Lower lobe of right lung (tissue), 2 donors: ENCODE results near the gene PTGS1. TPM values are rescaled to one million over a fixed set of nuclear protein-coding genes. Genes with fewer than 3 reads are reported as not detected.
"Not testable (repeated sequence)": the region's sequence is repeated elsewhere in the genome, so short reads cannot be mapped to it uniquely, and the experiment has no call there.

ENCODE experiments used
- ATAC-seq, 2 donors: fragments of 200-7000 bp; cut with Tn5 transposase; one replicate each; pipeline ENCODE4 v1.9.1; 2020 to 2022; ENCODE audit warnings: mild to moderate bottlenecking in 2 of 2, moderate library complexity in 2 of 2
- DNase-seq: peaks from one replicate; pipeline ENCODE4 v3.0.0-alpha.2; 2020
- H3K27ac ChIP-seq: fragments of 200-600 bp; one replicate; pipeline ENCODE4 v1.8.0; 2022
- H3K27me3 ChIP-seq: fragments of 200-600 bp; one replicate; pipeline ENCODE4 v1.8.0; 2022; ENCODE audit warnings: low read depth
- H3K36me3 ChIP-seq: fragments of 200-600 bp; one replicate; pipeline ENCODE4 v1.8.0; 2022; ENCODE audit warnings: mild to moderate bottlenecking
- H3K4me1 ChIP-seq: fragments of 200-600 bp; one replicate; pipeline ENCODE4 v1.8.0; 2022
- H3K4me3 ChIP-seq: fragments of 200-600 bp; one replicate; pipeline ENCODE4 v1.8.0; 2022; ENCODE audit warnings: mild to moderate bottlenecking
- H3K9me3 ChIP-seq: fragments of 200-600 bp; one replicate; pipeline ENCODE4 v1.8.0; 2022
- CTCF ChIP-seq: fragments of 200-600 bp; IDR thresholded peaks from one replicate; pipeline ENCODE4 v1.8.0; 2022; ENCODE audit warnings: antibody characterized with exemption, mild to moderate bottlenecking
- intact Hi-C: fragments of 100-400 bp; cut with DNase I; formaldehyde crosslinking; loops from one replicate; pipeline ENCODE4 v1.11.0; 2022
- total RNA-seq: library from RNA; stranded (reverse); fragmentation: NEBNext Ultra II Directional; extraction: Animal tissue kit (Norgen Biotek cat#: 25700); gene quantifications from one replicate; pipeline ENCODE4 v1.2.1, GENCODE V29; 2021
- donor health status: DM: no; HTN: yes; CAD: no; lungs with severe emphysema.

The PTGS1 gene
- total RNA-seq, 1 donor from 2014 or later: 14.9 TPM

GRCh38 chr9:122398371-122398924 lies 27.6 kb downstream of the PTGS1 start:
- no peak overlapping the region for H3K4me3 ChIP-seq
- no peaks in the 10 kb centered on the region for H3K27me3 ChIP-seq
- no peaks in the 10 kb centered on the region for H3K4me1 ChIP-seq
- TF ChIP-seq CTCF: no peak
- DNase-seq: no peak
- ATAC-seq: no peak
- H3K27ac ChIP-seq: no peak overlapping the region
- H3K9me3 ChIP-seq: no peaks in the 10 kb centered on the region
- intact Hi-C loops: no loop called here
- no peaks in the 10 kb centered on the region for H3K36me3 ChIP-seq

DNA sequence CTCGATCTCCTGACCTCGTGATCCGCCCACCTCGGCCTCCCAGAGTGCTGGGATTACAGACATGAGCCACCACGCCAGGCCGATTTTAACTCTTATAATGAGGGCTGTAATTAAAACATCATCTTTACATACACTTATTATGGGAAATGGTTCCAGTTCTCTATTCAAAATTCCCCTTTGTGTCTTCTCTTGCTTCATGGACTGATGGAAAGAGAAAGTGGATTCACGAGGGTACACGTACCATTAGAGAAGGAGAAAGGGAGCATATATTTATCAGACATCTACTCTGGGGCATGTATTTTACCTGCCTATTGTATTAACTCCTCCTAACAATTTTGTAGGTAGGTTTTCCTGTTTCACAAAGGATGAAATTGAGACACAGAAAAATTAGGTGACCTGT lies 31.1 kb downstream of the PTGS1 start:
- no peak for TF ChIP-seq CTCF
- no peaks in the 10 kb centered on the region for H3K9me3 ChIP-seq

DNA sequence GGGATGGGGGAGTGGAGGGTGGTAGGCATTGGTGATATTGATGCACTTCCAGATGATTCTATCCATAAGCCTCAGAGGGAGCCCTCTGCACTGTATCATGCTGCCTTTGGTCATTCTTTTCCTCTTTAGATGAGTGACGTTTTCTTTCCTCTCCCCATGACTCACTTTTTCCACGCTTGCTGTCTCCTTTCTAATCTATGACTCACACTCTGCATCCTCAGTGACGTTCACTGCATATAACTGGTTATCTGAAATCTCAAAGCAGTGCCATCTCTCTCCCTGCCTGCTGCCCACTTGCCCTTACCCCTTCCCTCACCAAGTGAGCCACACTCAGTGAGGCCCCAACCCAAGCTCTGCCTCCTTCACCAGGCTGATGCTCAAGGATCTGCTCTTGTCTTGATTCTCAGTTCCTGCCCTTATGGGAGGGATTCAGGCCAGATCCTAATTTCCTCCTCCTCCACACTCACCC lies 31.6 kb downstream of the PTGS1 start:
- no peaks in the 10 kb centered on the region for H3K9me3 ChIP-seq
- H3K4me1 ChIP-seq: no peaks in the 10 kb centered on the region
- peak; percentile 39 to 60 for ATAC-seq
- no peaks in the 10 kb centered on the region for H3K36me3 ChIP-seq
- no peak overlapping the region for H3K27ac ChIP-seq
- no peak for DNase-seq
- no peak for TF ChIP-seq CTCF
- intact Hi-C loops: no loop called here
- no peaks in the 10 kb centered on the region for H3K27me3 ChIP-seq
- no peak overlapping the region for H3K4me3 ChIP-seq

More for the DNA sequence above, 31.1 kb downstream of the PTGS1 start:
- intact Hi-C loops: no loop called here
- H3K27me3 ChIP-seq: no peaks in the 10 kb centered on the region
- no peak overlapping the region for H3K4me3 ChIP-seq
- no peak for ATAC-seq
- DNase-seq: no peak
- no peaks in the 10 kb centered on the region for H3K36me3 ChIP-seq
- H3K27ac ChIP-seq: no peak overlapping the region
- H3K4me1 ChIP-seq: no peaks in the 10 kb centered on the region

DNA sequence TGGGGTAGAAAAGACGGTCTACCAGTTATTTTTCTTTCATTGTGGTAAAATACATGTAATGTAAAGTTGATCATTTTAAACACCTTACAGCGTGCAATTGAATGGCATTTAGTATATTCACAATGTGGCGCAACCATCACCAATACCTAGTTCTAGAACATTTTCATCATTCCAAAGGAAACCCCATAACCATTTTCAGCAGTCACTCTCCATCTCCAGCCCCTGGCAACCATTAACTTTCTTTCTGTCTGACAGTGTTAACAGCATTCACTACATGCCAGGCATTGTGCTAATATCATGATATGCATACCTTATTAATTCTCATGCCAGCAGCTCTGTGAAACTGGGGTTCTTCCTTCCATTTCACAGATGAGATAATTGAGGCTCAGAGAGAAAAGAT lies 32.0 kb downstream of the PTGS1 start:
- DNase-seq (no peak), ATAC-seq (no peak)
- Histone ChIP-seq H3K4me3 (no peak overlapping the region), H3K36me3 (no peaks in the 10 kb centered on the region), H3K9me3 (no peaks in the 10 kb centered on the region), H3K4me1 (no peaks in the 10 kb centered on the region), H3K27me3 (no peaks in the 10 kb centered on the region), H3K27ac (no peak overlapping the region)
- intact Hi-C loops: no loop called here
- no peak for TF ChIP-seq CTCF

DNA sequence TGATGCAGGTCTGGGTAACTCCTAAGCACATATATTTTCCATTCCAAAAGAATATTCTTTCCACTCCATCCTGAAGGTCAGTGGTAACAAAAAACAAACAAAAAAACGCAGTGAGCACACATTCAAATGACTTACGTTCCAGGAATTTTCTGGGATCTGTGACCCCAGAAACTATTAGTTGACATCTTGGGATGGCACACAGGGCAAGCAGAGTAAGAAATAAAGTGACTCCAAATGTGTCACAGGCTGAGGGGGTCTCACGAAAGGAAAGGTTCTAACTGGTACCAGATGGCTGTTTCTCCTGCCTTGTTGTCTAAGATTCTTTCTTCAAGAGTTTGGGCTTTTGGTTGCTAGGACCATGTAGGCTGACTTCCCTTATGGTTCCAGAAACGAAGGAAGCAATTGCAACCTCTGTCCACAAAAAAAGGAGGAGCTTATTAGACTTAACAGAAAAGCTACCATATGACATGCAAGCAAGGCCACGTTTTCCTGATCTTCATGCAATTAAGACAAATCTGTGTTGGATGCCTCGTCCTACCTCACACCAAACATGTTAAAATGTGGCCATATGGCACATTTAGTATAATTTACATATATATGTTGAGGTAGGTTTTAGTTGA lies 32.7 kb downstream of the PTGS1 start:
- Histone ChIP-seq H3K27me3 (no peaks in the 10 kb centered on the region), H3K27ac (no peak overlapping the region), H3K9me3 (no peaks in the 10 kb centered on the region), H3K4me1 (no peaks in the 10 kb centered on the region), H3K36me3 (no peaks in the 10 kb centered on the region), H3K4me3 (no peak overlapping the region)
- intact Hi-C loops: no loop called here
- no peak for ATAC-seq
- TF ChIP-seq CTCF: no peak
- DNase-seq: no peak

DNA sequence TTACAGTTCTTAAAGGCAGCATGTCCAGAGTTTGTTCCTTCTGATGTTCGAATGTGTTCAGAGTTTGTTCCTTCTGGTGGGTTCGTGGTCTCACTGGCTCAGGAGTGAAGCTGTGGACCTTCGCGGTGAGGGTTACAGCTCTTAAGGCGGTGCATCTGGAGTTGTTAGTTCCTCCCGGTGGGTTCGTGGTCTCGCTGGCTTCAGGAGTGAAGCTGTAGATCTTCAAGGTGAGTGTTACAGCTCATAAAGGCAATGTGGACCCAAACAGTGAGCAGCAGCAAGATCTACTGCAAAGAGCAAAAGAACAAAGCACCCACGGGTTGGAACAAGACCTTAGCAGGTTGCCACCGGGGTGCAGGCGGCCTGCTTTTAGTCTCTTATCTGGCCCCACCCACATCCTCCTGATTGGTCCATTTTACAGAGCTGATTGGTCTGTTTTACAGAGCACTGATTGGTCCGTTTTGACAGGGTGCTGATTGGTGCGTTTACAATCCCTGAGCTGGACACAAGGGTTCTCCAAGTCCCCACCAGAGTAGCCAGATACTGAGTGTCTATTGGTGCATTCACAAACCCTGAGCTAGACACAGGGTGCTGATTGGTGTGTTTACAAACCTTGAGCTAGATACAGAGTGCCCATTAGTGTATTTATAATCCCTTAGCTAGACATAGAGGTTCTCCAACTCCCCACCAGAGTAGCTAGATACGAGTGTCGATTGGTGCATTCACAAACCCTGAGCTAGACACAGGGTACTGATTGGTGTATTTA lies 34.7 kb downstream of the PTGS1 start:
- H3K4me3 ChIP-seq, DNase-seq, H3K27me3 ChIP-seq, ATAC-seq, H3K9me3 ChIP-seq, intact Hi-C loops, H3K27ac ChIP-seq, H3K4me1 ChIP-seq, H3K36me3 ChIP-seq: not testable (repeated sequence)
